GM21360 (cell line): ENCODE results near the gene PLSCR2.
"Not testable (repeated sequence)": the region's sequence is repeated elsewhere in the genome, so short reads cannot be mapped to it uniquely, and the experiment has no call there.

Experiments
- ATAC-seq: cut with Tn5 transposase; IDR thresholded peaks from one replicate; pipeline ENCODE4 v1.9.1; 2021; ENCODE audit warnings: mild to moderate bottlenecking, moderate library complexity; ENCODE audit not compliant: unreplicated experiment

PLSCR2 gene

GRCh38 chr3:146421819-146422759 lies 47.3 kb downstream of the PLSCR2 start:
- no peak for ATAC-seq

DNA sequence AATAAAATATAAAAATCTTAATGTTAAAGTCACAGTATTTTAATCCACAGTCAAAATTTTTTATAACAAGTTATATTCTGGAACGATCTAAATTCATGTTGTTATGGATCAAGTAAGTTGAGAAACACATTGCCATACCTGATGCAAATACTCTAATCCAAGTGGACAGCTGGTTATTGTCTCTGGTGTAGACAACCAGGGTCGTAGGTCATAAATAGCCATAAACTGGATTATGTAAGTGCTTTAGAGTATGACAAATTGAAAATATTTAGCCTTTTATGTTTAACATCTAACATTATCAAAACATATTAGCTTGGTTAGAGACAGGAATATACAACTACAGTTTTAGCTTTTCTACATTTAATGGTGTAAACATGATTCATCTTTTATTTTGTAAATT lies 53.0 kb downstream of the PLSCR2 start:
- ATAC-seq, result no peak

DNA sequence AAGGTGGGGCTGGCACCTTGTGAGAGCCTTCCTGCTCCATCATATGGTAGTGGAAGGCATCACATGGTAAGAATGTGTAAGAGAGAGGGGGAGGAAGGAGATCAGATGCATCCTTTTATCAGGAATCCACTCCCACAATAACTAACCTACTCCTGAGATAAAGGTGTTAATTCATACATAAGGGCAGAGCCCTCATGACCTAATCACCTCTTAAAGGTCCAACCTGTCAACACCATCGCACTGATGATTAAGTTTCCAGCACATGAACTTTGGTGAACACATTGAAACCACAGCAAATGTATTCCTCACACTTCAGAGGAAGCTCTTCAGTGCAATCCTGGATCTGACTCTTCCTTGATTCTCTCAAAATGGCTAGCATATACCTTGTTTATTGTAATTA lies 55.4 kb downstream of the PLSCR2 start:
- ATAC-seq, result no peak

GRCh38 chr3:146412711-146413110 lies 56.6 kb downstream of the PLSCR2 start:
- ATAC-seq, result not testable (repeated sequence)

DNA sequence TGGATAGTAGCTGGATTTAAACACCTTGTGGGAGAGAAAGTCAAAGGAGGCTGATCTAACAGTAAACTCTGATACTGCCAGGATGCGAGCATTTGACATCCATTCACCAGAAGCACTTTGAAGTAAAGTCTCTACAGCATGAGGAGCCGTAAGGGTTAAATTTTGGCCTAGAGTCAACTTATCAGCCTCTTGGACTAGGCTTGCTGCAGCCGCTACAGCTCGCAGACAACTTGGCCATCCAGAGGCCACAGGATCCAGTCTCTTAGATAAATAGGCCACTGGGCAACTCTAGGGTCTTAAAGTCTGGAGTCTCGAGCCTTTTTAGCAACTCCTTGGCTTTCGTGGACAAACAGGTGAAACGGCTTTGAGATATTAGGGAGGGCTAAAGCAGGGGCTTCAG lies 61.4 kb downstream of the PLSCR2 start:
- no peak for ATAC-seq

- no peak for ATAC-seq
Observed at GRCh38 chr3:146404436-146404835, 64.9 kb downstream of the PLSCR2 start.

DNA sequence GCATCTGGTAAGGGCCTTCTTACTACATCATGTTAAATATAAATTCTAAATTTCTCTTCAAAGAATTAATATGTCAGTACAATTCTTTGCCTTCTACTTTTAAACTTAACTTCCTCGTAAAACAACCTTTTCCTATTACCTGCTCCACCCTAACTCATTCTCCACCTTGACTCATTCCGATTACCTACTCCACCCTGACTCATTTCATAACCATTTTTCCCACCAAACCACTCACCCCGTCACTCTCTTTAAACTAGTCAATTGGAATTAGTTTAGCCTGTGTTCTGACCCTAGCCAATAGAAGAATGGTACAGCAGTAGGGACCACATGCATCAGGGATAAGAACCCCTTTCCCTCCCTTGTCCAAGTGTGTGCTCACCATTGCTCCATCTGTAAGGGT lies 65.6 kb downstream of the PLSCR2 start:
- no peak for ATAC-seq

GRCh38 chr3:146396792-146397191 lies 72.6 kb downstream of the PLSCR2 start:
- no peak for ATAC-seq

GRCh38 chr3:146395164-146395563 lies 74.2 kb downstream of the PLSCR2 start:
- ATAC-seq, result no peak

GRCh38 chr3:146390957-146391356 lies 78.4 kb downstream of the PLSCR2 start:
- no peak for ATAC-seq

GRCh38 chr3:146390006-146390772 lies 79.2 kb downstream of the PLSCR2 start:
- ATAC-seq, result no peak

GRCh38 chr3:146387566-146387965 lies 81.8 kb downstream of the PLSCR2 start:
- ATAC-seq, result no peak

DNA sequence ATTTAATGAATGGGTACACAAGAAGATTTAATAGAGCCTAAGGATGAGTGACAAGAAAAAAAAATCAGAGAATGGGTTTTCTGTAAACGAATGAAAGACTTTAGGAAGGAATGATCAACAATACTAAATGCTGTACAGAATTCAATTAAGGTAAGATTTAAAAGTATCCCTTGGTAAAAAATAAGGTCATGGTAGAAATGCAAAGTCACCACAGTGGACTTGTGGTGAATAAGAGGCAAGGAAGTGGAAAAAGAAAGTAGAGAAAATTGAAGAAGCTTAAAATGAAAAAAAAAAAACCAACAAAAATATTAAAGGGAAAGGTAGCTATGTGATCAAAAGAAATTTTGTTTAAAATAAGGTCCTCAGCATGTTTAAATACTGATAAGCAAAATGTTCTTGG lies 82.4 kb downstream of the PLSCR2 start:
- ATAC-seq, result no peak

- ATAC-seq, result no peak
Observed at GRCh38 chr3:146384786-146385185, 84.6 kb downstream of the PLSCR2 start.
